ENCODE measurements around the gene ZFPL1.

Gene ZFPL1

DNA sequence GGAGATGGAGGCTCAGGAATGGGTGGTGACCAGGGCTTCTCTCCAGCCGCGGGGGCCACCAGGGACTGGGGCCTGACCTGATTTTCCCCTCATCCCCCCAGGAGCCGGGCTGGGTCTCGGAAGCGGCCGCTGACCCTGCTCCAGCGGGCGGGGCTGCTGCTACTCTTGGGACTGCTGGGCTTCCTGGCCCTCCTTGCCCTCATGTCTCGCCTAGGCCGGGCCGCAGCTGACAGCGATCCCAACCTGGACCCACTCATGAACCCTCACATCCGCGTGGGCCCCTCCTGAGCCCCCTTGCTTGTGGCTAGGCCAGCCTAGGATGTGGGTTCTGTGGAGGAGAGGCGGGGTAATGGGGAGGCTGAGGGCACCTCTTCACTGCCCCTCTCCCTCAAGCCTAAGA lies 3.8 kb downstream of the ZFPL1 start:
- ATAC-seq (replicated peaks) (no peak), DNase-seq (no peak)
- Mint-ChIP-seq H3K27ac (peak overlapping the region in 1 of 2 donors; percentile 38), H3K9me3 (no peaks in the 10 kb centered on the region), H3K36me3 (ENCODE audit: insufficient read depth) (peaks cover 48% of the 10 kb centered on the region), H3K4me3 (no peak overlapping the region), H3K4me1 (ENCODE audit: low read depth in 2 of 2) (peaks cover 14 to 23% of the 10 kb centered on the region in 2 donors), H3K27me3 (no peaks in the 10 kb centered on the region)

DNA sequence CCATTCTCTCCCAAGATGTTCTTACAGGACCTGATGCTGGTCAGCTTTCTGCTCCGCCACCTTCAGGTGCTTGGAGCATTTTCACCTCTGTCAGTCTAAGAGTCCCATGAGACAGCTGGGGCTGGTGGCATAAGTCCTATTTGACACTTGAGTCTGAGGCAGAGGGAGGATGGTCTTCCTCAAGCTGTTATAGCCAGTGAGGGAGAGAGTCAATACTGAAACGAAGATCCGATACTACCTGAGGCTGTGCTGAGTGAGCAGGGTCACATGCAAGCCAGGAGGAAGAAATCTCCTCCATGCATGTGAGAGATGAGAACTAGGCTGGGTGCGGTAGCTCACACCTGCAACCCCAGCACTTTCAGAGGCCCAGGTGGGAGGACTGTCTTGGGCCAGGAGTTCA lies 5.6 kb downstream of the ZFPL1 start:
- peaks cover 8 to 9% of the 10 kb centered on the region in 2 donors for H3K4me1 Mint-ChIP-seq (ENCODE audit: low read depth in 2 of 2)
- H3K36me3 Mint-ChIP-seq (ENCODE audit: insufficient read depth) = peaks cover 30% of the 10 kb centered on the region
- no peaks in the 10 kb centered on the region for H3K27me3 Mint-ChIP-seq
- H3K9me3 Mint-ChIP-seq = no peaks in the 10 kb centered on the region
- H3K27ac Mint-ChIP-seq = no peak overlapping the region
- no peak for DNase-seq
- ATAC-seq (replicated peaks) = no peak
- no peak overlapping the region for H3K4me3 Mint-ChIP-seq

DNA sequence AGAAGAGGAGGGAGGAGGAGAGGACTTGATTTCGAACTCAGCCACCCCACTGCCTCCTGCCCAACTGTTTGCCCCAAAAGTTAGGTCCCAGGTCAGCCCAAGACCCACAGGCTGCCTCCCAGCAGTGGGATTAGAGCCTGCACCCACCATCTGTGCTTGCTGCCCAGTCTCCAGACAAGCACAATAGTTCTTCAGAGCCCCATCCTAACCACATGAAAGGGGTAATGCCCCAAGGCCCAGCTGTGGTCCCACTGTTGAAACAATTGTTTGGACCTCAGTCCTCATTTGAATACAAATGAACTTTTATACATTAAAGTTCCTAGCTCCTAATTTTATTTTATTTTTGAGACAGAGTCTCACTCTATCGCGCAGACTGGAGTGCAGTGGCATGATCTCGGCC lies 6.6 kb downstream of the ZFPL1 start:
- peaks cover 21% of the 10 kb centered on the region for H3K36me3 Mint-ChIP-seq (ENCODE audit: insufficient read depth)
- no peak overlapping the region for H3K4me3 Mint-ChIP-seq
- no peak overlapping the region for H3K27ac Mint-ChIP-seq
- ATAC-seq (replicated peaks) (no peak), DNase-seq (no peak)
- peaks cover 3 to 4% of the 10 kb centered on the region in 2 donors for H3K4me1 Mint-ChIP-seq (ENCODE audit: low read depth in 2 of 2)
- no peaks in the 10 kb centered on the region for H3K27me3 Mint-ChIP-seq
- H3K9me3 Mint-ChIP-seq = no peaks in the 10 kb centered on the region

DNA sequence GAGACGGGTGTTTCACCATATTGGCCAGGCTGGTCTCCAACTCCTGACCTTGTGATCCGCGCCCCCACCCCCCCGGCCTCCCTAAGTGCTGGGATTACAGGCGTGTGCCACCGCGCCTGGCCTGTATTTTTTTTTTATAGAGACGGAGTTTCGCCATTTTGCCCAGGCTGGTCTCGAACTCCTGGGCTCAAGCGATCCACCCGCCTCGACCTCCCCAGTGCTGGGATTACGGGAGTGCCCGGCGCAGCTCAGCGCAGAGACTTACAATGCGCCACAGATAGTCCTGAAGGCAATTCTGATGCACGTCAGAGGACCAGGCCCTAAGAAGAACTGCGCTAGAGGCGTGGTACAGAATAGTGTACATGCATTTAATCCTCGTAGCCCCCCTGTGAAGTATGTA lies 11.4 kb downstream of the ZFPL1 start:
- no peak for ATAC-seq (replicated peaks)
- H3K27ac Mint-ChIP-seq = peak overlapping the region; percentile 89 to 92
- H3K36me3 Mint-ChIP-seq (ENCODE audit: insufficient read depth) = peaks cover 21% of the 10 kb centered on the region
- no peaks in the 10 kb centered on the region for H3K9me3 Mint-ChIP-seq
- DNase-seq = no peak
- H3K27me3 Mint-ChIP-seq = no peaks in the 10 kb centered on the region
- peak overlapping the region; percentile 77 to 85 for H3K4me3 Mint-ChIP-seq
- H3K4me1 Mint-ChIP-seq (ENCODE audit: low read depth in 2 of 2) = peaks cover 3 to 16% of the 10 kb centered on the region in 2 donors

DNA sequence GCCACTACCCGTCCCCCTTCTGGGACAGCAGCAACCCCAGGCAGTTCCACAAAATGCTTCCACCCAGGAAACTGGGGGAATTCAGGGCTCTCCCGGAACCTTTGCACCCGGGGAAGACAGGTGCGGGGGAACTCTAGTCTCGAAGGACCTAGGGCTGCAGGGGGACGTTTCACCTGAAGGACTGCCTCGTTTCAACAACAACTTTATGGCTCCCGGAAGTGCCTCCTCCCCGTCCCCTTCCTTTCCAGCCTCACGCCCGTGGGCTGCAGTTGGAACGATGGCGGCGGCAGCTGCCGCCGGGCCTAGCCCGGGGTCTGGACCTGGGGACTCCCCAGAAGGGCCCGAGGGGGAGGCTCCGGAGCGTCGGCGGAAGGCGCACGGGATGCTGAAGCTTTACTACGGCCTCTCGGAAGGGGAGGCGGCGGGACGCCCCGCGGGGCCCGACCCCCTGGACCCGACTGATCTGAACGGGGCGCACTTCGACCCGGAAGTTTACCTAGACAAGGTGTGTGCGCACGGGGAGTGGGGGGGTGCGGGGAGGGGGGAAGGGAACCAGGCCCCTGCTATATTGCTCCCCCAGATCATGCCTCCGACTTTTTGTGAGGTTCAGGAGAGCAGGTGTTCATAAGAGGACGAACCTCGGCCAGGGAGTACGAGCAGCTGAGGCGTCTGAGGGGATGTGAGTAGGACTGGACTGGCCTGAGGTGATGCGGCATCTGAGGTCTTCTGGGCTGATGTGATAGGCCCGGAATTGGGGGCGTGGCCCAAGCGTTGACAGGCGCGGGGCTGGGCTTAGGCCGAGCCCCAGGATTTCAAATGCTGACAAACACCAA lies 12.2 kb downstream of the ZFPL1 start, which contains the start of gene VPS51:
Gene VPS51, plus strand, starts transcription at position 241 of the 833 bp plus-strand sequence. Its CDS starts 37 bp downstream, at position 278.
- peaks cover 3 to 16% of the 10 kb centered on the region in 2 donors for H3K4me1 Mint-ChIP-seq (ENCODE audit: low read depth in 2 of 2)
- peaks cover 21% of the 10 kb centered on the region for H3K36me3 Mint-ChIP-seq (ENCODE audit: insufficient read depth)
- DNase-seq = peak; percentile 80 to 86 (median 82)
- H3K27me3 Mint-ChIP-seq = no peaks in the 10 kb centered on the region
- peak; percentile 90 for ATAC-seq (replicated peaks)
- peak within 1 kb of the TSS; percentile 77 to 85 for H3K4me3 Mint-ChIP-seq
- H3K9me3 Mint-ChIP-seq = no peaks in the 10 kb centered on the region
- peak within 1 kb of the TSS; percentile 89 to 92 for H3K27ac Mint-ChIP-seq

DNA sequence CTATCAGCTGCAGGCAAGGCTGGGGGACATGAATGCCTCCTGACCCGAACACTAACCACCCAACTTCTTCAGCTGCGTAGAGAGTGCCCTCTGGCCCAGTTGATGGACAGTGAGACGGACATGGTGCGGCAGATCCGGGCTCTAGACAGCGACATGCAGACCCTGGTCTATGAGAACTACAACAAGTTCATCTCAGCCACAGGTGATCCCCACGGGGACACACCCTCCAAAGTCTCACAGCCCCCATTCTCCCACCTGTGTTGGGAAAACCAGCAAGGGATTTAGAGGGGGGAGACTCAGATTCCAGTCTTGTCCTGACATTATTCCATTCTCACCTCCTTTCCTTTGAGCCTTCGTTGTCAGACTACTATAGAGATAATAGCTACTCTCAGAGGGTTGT lies 12.9 kb downstream of the ZFPL1 start:
- no peak for DNase-seq
- H3K4me3 Mint-ChIP-seq = peak overlapping the region; percentile 77 to 85
- no peak for ATAC-seq (replicated peaks)
- peak overlapping the region in 1 of 2 donors; percentile 92 for H3K27ac Mint-ChIP-seq
- H3K36me3 Mint-ChIP-seq (ENCODE audit: insufficient read depth) = peaks cover 21% of the 10 kb centered on the region
- H3K4me1 Mint-ChIP-seq (ENCODE audit: low read depth in 2 of 2) = peaks cover 3 to 16% of the 10 kb centered on the region in 2 donors
- H3K9me3 Mint-ChIP-seq = no peaks in the 10 kb centered on the region
- no peaks in the 10 kb centered on the region for H3K27me3 Mint-ChIP-seq

DNA sequence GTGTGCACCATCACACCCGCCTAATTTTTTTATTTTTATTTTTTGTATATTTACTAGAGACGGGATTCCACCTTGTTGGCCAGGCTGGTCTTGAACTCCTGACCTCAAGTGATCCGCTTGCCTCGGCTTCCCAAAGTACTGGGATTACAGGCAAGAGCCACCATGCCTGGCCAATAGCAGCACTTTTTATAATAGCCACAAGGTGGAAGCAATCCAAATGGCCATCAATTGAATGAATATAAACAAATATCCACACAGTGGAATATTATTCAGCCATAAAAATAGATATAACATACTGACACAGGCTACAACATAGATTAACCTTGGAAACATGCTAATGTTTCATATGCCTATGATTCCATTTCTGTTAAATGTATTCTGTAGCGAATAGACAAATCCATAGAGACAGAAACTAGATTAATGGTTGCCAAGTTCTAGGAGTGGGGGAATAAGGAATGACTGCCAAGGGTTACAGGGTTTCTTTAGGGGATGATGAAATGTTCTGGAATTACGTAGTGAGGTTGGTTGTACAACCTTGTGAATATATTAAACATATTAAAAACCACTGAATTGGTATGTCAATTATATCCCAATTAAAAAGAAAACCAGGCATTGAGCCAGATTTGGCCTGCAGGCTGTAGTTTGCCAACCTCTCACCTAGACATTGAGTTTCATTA lies 16.8 kb downstream of the ZFPL1 start:
- Mint-ChIP-seq H3K36me3 (ENCODE audit: insufficient read depth) (peaks cover 38% of the 10 kb centered on the region), H3K9me3 (no peaks in the 10 kb centered on the region), H3K27me3 (no peaks in the 10 kb centered on the region), H3K4me1 (ENCODE audit: low read depth in 2 of 2) (peaks cover 2 to 12% of the 10 kb centered on the region in 2 donors), H3K27ac (no peak overlapping the region), H3K4me3 (no peak overlapping the region)
- no peak for ATAC-seq (replicated peaks)
- DNase-seq = no peak

DNA sequence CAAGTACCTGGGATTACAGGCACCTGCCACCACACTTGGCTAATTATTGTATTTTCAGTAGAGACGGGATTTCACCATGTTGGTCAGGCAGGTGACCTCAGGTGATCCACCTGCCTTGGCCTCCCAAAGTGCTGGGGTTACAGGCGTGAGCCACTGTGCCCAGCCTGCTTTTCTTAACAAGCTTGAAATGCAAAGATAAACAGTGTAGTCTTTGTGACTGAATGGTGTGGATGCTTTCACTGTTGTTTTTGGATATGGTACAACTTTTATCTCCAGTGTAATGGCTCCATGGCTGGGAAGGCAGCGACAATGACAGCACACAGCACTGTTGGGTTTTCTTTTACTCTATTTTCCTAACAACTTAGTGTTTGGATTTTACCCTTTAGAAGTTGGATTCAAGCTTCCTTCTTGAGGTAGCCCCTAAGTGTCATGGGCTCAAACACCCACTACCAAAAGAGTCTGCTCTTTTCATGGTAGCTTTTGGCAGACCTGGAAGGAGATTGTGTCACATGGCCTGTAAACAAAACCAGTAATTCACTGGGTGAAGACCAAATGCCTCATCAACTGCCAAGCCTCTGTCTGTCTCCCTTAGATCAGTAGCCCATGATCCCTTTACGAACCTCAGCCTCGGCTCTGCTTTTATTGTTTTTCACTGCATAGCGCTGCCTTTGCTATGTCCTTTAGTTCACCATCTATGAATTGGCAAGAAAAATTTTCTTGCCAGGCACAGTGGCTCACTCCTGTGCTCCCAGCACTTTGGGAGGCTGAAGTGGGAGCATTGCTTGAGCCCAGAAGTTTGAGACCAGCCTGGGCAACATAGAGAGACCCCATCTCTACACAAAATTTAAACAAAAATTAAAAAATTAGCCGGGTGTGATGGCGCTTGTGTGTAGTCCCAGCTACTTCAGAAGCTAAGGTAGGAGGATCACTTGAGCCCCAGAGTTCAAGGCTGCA lies 18.4 kb downstream of the ZFPL1 start:
- Mint-ChIP-seq H3K4me1 (ENCODE audit: low read depth in 2 of 2) (peaks cover 1 to 13% of the 10 kb centered on the region in 2 donors), H3K27ac (no peak overlapping the region), H3K36me3 (ENCODE audit: insufficient read depth) (peaks cover 34% of the 10 kb centered on the region)

DNA sequence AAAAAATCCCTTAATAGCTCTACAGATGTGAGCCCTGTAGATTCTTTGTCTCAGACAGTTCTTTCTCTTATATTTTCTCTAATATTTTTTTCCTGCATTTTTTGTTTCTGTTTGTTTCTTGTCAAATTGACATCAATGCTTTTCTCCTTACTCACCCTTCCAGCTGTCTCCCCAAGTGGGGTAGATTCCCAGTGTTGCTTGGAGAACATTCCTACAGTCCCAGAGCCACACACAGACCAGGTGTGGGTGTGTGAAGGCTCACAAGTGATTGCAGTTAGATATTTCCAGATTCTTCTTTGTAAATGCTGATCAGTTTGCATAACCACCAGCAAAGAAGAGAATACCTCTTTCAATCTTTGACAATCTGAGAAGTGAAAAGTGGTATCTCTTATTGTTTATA lies 19.5 kb downstream of the ZFPL1 start:
- H3K4me3 Mint-ChIP-seq = no peak overlapping the region

More for the DNA sequence above, 18.4 kb downstream of the ZFPL1 start:
- Mint-ChIP-seq H3K27me3 (no peaks in the 10 kb centered on the region), H3K9me3 (no peaks in the 10 kb centered on the region), H3K4me3 (no peak overlapping the region)
- DNase-seq (no peak), ATAC-seq (replicated peaks) (no peak)

DNA sequence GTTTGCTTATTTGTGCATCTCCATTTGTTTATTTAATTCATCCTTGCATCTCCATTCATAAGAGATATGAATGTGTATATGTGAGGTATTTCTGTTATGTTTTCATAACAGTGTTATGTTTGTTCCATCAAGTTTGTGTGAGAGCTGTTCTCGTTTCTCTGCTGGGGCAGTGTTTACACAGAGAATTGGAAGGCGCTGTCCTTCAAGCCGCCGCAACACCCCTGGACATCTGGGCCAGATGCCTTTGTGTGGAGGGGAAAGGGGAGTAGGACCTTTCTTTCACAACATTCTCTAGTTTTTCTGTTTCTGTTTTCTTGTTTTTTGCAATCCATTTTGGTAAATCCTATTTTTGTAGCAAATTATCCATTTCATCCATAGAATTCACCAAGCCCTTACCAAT lies 20.6 kb downstream of the ZFPL1 start:
- Mint-ChIP-seq H3K36me3 (ENCODE audit: insufficient read depth) (peaks cover 23% of the 10 kb centered on the region), H3K4me1 (ENCODE audit: low read depth in 2 of 2) (peaks cover 1 to 5% of the 10 kb centered on the region in 2 donors), H3K9me3 (no peaks in the 10 kb centered on the region), H3K27me3 (no peaks in the 10 kb centered on the region), H3K4me3 (no peak overlapping the region), H3K27ac (no peak overlapping the region)
- ATAC-seq (replicated peaks) (no peak), DNase-seq (no peak)

More for the DNA sequence above, 19.5 kb downstream of the ZFPL1 start:
- H3K36me3 Mint-ChIP-seq (ENCODE audit: insufficient read depth) = peaks cover 27% of the 10 kb centered on the region
- DNase-seq = no peak
- H3K4me1 Mint-ChIP-seq (ENCODE audit: low read depth in 2 of 2) = peaks cover 1 to 9% of the 10 kb centered on the region in 2 donors
- ATAC-seq (replicated peaks) = no peak
- no peaks in the 10 kb centered on the region for H3K9me3 Mint-ChIP-seq
- H3K27me3 Mint-ChIP-seq = no peaks in the 10 kb centered on the region
- peak overlapping the region in 1 of 2 donors; percentile 44 for H3K27ac Mint-ChIP-seq

DNA sequence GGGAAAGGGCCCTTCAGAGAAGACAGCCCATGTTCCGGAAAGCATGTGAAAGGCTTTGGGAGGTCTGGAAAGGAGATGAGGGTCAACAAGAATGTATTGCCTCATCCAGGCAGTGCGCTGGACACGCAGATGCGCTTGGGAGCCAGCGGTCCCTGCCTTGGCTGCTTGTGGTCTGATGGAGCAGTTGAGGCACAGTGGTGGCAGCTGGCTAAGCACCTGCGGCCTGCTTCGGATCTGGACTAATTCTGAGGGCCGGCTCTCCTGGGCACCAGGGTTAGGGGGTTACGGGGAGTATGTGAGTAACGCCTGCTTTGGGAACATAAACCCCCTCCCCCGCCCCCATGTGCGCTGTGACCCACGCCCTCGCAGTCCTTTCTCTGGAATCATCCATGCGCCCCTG lies 23.1 kb downstream of the ZFPL1 start:
- Mint-ChIP-seq H3K27me3 (no peaks in the 10 kb centered on the region), H3K36me3 (ENCODE audit: insufficient read depth) (peaks cover 40% of the 10 kb centered on the region), H3K9me3 (no peaks in the 10 kb centered on the region), H3K4me3 (no peak overlapping the region), H3K4me1 (ENCODE audit: low read depth in 2 of 2) (peaks cover 19 to 23% of the 10 kb centered on the region in 2 donors), H3K27ac (no peak overlapping the region)
- no peak for DNase-seq
- no peak for ATAC-seq (replicated peaks)

DNA sequence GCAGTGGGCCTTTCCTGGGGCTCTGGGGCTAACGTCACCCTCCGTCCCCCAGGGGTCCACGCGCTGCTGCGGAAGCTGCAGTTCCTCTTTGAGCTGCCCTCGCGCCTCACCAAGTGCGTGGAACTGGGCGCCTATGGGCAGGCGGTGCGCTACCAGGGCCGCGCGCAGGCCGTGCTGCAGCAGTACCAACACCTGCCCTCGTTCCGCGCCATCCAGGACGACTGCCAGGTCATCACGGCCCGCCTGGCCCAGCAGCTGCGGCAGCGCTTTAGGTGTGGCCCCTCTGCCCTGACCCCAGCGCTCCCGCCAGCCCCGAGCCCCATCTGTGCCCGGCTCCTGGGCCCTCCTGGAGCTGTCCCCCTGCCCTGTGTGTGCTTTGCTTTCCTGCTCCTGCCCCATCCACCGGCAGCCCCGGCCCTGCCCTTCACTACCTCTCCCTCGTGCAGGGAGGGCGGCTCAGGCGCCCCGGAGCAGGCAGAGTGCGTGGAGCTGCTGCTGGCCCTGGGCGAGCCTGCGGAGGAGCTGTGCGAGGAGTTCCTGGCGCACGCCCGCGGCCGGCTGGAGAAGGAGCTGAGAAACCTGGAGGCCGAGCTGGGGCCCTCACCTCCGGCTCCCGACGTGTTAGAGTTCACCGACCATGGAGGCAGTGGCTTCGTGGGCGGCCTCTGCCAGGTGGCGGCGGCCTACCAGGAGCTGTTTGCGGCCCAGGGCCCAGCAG lies 23.9 kb downstream of the ZFPL1 start:
- ATAC-seq (replicated peaks) (no peak), DNase-seq (no peak)
- Mint-ChIP-seq H3K27me3 (no peaks in the 10 kb centered on the region), H3K4me3 (no peak overlapping the region), H3K36me3 (ENCODE audit: insufficient read depth) (peaks cover 47% of the 10 kb centered on the region), H3K27ac (no peak overlapping the region), H3K4me1 (ENCODE audit: low read depth in 2 of 2) (peaks cover 23 to 27% of the 10 kb centered on the region in 2 donors), H3K9me3 (no peaks in the 10 kb centered on the region)

Measured in effector memory CD8-positive, alpha-beta T cell (primary cell).